ENCODE measurements around the gene TMEM52. TPM values are rescaled to one million over a fixed set of nuclear protein-coding genes. Genes with fewer than 3 reads are reported as not detected.

The TMEM52 gene
- total RNA-seq, 4 donors from 2014 or later: 0.40 to 3.1 (median 1.8) TPM

- H3K27ac ChIP-seq: no peak overlapping the region
- H3K36me3 ChIP-seq: no peaks in the 10 kb centered on the region
- H3K27me3 ChIP-seq: peaks cover 6% of the 10 kb centered on the region
- no peak overlapping the region for H3K4me3 ChIP-seq
- no peaks in the 10 kb centered on the region for H3K9me3 ChIP-seq
- TF ChIP-seq EP300 (IDR thresholded peaks at IDR 0.05) (no peak), POLR2AphosphoS5 (IDR thresholded peaks at IDR 0.05) (no peak), POLR2A (IDR thresholded peaks at IDR 0.05) (no peak)
- TF ChIP-seq, protein P1, sequence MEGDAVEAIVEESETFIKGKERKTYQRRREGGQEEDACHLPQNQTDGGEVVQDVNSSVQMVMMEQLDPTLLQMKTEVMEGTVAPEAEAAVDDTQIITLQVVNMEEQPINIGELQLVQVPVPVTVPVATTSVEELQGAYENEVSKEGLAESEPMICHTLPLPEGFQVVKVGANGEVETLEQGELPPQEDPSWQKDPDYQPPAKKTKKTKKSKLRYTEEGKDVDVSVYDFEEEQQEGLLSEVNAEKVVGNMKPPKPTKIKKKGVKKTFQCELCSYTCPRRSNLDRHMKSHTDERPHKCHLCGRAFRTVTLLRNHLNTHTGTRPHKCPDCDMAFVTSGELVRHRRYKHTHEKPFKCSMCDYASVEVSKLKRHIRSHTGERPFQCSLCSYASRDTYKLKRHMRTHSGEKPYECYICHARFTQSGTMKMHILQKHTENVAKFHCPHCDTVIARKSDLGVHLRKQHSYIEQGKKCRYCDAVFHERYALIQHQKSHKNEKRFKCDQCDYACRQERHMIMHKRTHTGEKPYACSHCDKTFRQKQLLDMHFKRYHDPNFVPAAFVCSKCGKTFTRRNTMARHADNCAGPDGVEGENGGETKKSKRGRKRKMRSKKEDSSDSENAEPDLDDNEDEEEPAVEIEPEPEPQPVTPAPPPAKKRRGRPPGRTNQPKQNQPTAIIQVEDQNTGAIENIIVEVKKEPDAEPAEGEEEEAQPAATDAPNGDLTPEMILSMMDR (IDR thresholded peaks at IDR 0.05): no peak
- H3K4me1 ChIP-seq: no peaks in the 10 kb centered on the region
- ATAC-seq: no peak
- 80% methylated on average over 1 of the region's 21 CpGs; no CpG with 5 or more reads in 1 of the 2 donors for WGBS, 2 donors (ENCODE audit: low coverage in 1 of 2)
These were observed 8.0 kb upstream of the TMEM52 start for GRCh38 chr1:1926886-1927660.

- no peak overlapping the region for H3K4me3 ChIP-seq
- no peak for TF ChIP-seq POLR2AphosphoS5 (IDR thresholded peaks at IDR 0.05)
- no peak for TF ChIP-seq POLR2A (IDR thresholded peaks at IDR 0.05)
- TF ChIP-seq, protein P1 (IDR thresholded peaks at IDR 0.05): no peak
- TF ChIP-seq EP300 (IDR thresholded peaks at IDR 0.05): no peak
- ATAC-seq: no peak
- no peaks in the 10 kb centered on the region for H3K36me3 ChIP-seq
- H3K9me3 ChIP-seq: no peaks in the 10 kb centered on the region
- H3K4me1 ChIP-seq: no peaks in the 10 kb centered on the region
- no peak overlapping the region for H3K27ac ChIP-seq
- peaks cover 6% of the 10 kb centered on the region for H3K27me3 ChIP-seq
- no CpG with 5 or more reads among the region's 26 CpGs for WGBS, 2 donors (ENCODE audit: low coverage in 1 of 2)
These were observed 7.3 kb upstream of the TMEM52 start for GRCh38 chr1:1926346-1926811.

DNA sequence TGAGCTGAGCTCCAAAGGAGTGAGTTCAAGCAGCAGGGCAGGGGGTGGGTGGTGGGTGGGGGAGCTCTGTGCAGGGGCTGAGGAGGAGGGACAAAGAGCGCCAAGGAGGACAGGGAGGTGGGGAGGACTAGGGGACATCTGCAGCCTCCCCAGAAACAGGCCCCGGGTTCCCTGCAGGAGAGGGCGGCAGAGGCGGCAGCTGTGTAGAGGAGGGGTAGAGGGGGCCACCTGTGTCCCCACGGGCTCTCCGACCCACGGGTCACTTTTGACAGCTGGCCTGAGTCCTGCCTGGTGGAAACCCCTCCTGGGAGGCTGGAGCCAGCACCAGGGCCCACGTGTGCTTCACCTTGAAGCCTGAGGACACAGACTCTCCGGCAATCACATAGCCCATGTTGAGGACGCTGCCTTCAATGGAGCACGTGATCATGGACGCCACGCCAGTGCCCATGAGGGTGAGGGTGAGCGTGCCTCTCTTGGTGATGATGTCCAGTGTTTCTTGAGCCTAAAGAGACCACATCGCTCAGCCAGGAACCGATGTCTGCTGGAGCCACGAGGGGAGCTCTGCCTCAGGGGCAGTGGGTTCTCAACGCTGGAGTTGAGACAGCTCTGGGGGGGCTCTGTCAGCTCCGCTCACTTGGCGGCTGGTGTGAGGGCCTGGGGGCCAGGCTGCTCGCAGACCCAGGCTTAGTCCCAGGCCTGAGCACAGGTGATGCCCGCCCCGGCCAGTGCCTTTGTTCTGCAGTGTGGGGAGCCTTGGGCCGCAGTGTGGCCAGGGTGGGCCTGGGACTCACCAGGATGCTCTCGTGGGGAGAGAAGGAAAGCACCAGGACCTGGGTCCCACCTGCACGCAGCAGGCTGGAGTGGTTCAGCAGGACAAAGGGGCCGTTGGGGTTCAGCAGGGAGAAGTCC lies 6.6 kb upstream of the TMEM52 start:
- Histone ChIP-seq H3K36me3 (no peaks in the 10 kb centered on the region), H3K9me3 (no peaks in the 10 kb centered on the region)
- WGBS, 2 donors (ENCODE audit: low coverage in 1 of 2): 65% methylated on average over 6 of the region's 27 CpGs; no CpG with 5 or more reads in 1 of the 2 donors

GRCh38 chr1:1924849-1925248 lies 5.8 kb upstream of the TMEM52 start:
- TF ChIP-seq POLR2A (IDR thresholded peaks at IDR 0.05): no peak
- TF ChIP-seq EP300 (IDR thresholded peaks at IDR 0.05): no peak
- TF ChIP-seq POLR2AphosphoS5 (IDR thresholded peaks at IDR 0.05): no peak
- TF ChIP-seq, protein P1 (IDR thresholded peaks at IDR 0.05): no peak
- Histone ChIP-seq H3K27ac (no peak overlapping the region), H3K4me1 (peaks cover 0 to 3% (median 0%) of the 10 kb centered on the region in 3 donors), H3K36me3 (no peaks in the 10 kb centered on the region), H3K27me3 (peaks cover 6% of the 10 kb centered on the region), H3K9me3 (no peaks in the 10 kb centered on the region), H3K4me3 (no peak overlapping the region)
- 92 to 97% methylated on average over 5 to 8 of the region's 21 CpGs for WGBS, 2 donors (ENCODE audit: low coverage in 1 of 2)
- no peak for ATAC-seq

More for the DNA sequence above, 6.6 kb upstream of the TMEM52 start:
- Histone ChIP-seq H3K4me1 (no peaks in the 10 kb centered on the region), H3K4me3 (no peak overlapping the region), H3K27me3 (peaks cover 6% of the 10 kb centered on the region), H3K27ac (no peak overlapping the region)
- TF ChIP-seq, protein P1 (IDR thresholded peaks at IDR 0.05): no peak
- TF ChIP-seq POLR2AphosphoS5 (IDR thresholded peaks at IDR 0.05): no peak
- no peak for TF ChIP-seq EP300 (IDR thresholded peaks at IDR 0.05)
- no peak for TF ChIP-seq POLR2A (IDR thresholded peaks at IDR 0.05)
- no peak for ATAC-seq

Measured in gastroesophageal sphincter (tissue), 4 donors.